Ovary (tissue), 9 donors: Measurements from ENCODE around the gene HYOU1. TPM values are rescaled to one million over a fixed set of nuclear protein-coding genes. Genes with fewer than 3 reads are reported as not detected.
"Not testable (repeated sequence)": the region's sequence is repeated elsewhere in the genome, so short reads cannot be mapped to it uniquely, and the experiment has no call there.

Experiments
- DNase-seq, 5 donors: peaks; one replicate each; pipeline ENCODE4 v3.0.0-alpha.2; 2019 to 2020
- H3K27ac ChIP-seq, 2 donors: fragments of 200-600 bp; one replicate each; pipeline versions ENCODE4 v1.5.1 to v1.8.0; 2019 to 2022
- H3K27me3 ChIP-seq: fragments of 200-600 bp; one replicate; pipeline ENCODE4 v1.8.0; 2022
- H3K36me3 ChIP-seq: fragments of 200-600 bp; sonication (generic); one replicate; pipeline ENCODE4 v1.5.1; 2019
- H3K4me1 ChIP-seq: one replicate; pipeline ENCODE4 v1.8.1; 2013; ENCODE audit warnings: mild to moderate bottlenecking, moderate library complexity; ENCODE audit not compliant: insufficient read depth
- H3K4me3 ChIP-seq: fragments of 200-600 bp; sonication (generic); one replicate; pipeline ENCODE4 v1.5.1; 2017
- H3K9me3 ChIP-seq, 2 donors: fragments of 200-600 bp in 1 of 2; sonication (generic) in 1 of 2; one replicate each; pipeline versions ENCODE4 v1.5.1 to v1.8.1; 2013 to 2019; ENCODE audit warnings: mild to moderate bottlenecking in 1 of 2, moderate library complexity in 1 of 2
- EP300 ChIP-seq: sonication (generic); formaldehyde crosslinking; IDR thresholded peaks from one replicate; pipeline ENCODE4 v1.6.1; 2017; ENCODE audit warnings: antibody characterized with exemption
- POLR2A ChIP-seq: fragments of 450-650 bp; IDR thresholded peaks from one replicate; pipeline ENCODE4 v1.6.1; 2017; ENCODE audit warnings: antibody characterized with exemption, mild to moderate bottlenecking, moderate library complexity
- WGBS, 3 donors: extraction: QIAGEN DNeasy Blood & Tissue Kit in 1 of 3; methylation state at CpG; one replicate each; pipeline versions ENCODE4 v1.1.5 to v1.1.7; 2013 to 2017; 5-methylcytosine and 5-hydroxymethylcytosine counted together
- intact Hi-C, 4 donors: fragments of 100-400 bp; cut with DNase I; formaldehyde crosslinking; loops; one replicate each; pipeline versions ENCODE4 v1.11.0 to v1.15.1; 2022 to 2023
- polyA plus RNA-seq, 2 donors: library from polyadenylated mRNA; stranded (reverse); fragments of 200-250 nt in 1 of 2; fragments of 350-450 nt in 1 of 2; fragmentation: Illumina TruSeq in 1 of 2; extraction: RNeasy Lipid Tissue Mini Kit (QIAGEN cat#74804) in 1 of 2; gene quantifications; one replicate each; pipeline ENCODE4 v1.2.3, GENCODE V29; 2013 to 2014
- total RNA-seq, 7 donors: library from RNA; depleted of rRNA in 2 of 7; stranded (reverse); fragments of >200 nt in 2 of 7; fragmentation: NEBNext Ultra II Directional in 3 of 7; extraction: Animal tissue kit (Norgen Biotek cat#: 25700) in 3 of 7; gene quantifications; one replicate each; pipeline versions ENCODE4 v1.1.0 to v1.2.4, GENCODE V29; 2016 to 2023
- TF ChIP-seq, protein P1 (sequence below), 3 donors: fragments of 450-650 bp in 2 of 3; fragments of 200-600 bp in 1 of 3; IDR thresholded peaks; one replicate each; pipeline versions ENCODE4 v1.5.1 to v1.8.0; 2016 to 2022; ENCODE audit warnings: antibody characterized with exemption in 3 of 3, mild to moderate bottlenecking in 1 of 3
- donor health status: DM: no; HTN: no; CAD: no; lungs with moderate emphysema.
- donor health status: DM: no; HTN: no; CAD: no.
- donor health status: Bipolar disorder and iron deficiency.
- donor health status: DM: yes; HTN: yes; CAD: no.
- donor health status: DM: no; HTN: no; CAD: no.
- donor health status: DM: yes; HTN: yes; CAD: no.

Gene HYOU1
- total and polyA plus RNA-seq, 9 donors: 26.5 to 156 (median 69.7) TPM

DNA sequence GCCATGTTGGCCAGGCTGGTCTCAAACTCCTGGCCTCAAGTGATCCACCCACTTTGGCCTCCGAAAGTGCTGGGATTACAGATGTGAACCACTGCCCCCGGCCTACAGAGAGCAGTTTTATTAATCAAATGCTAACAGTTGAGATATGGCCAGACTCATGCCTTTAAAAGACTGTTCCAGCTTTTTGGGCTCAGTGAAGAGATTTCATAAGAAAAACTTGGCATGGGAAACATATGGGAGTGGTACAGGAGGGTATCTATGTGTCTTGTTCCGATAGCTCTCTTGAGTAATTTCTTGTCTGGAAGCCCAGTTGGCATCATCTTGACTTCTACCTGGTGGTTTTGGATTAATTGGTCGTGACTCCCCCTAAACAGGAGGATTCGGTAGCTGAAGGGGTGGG, 18.1 kb downstream of the HYOU1 start:
- no peak for DNase-seq
- no peak overlapping the region for H3K4me3 ChIP-seq
- 69 to 74% (median 71%) methylated on average over 5 of the region's 5 CpGs for WGBS, 3 donors
- intact Hi-C loops: loop anchor here in 1 of 4 donors (10.0 kb wide), 1 partner anchor 156 kb away; no protein-coding TSS in a partner anchor
- H3K36me3 ChIP-seq: no peaks in the 10 kb centered on the region
- H3K27ac ChIP-seq: no peak overlapping the region
- H3K9me3 ChIP-seq: no peaks in the 10 kb centered on the region
- no peaks in the 10 kb centered on the region for H3K4me1 ChIP-seq
- TF ChIP-seq, protein P1, sequence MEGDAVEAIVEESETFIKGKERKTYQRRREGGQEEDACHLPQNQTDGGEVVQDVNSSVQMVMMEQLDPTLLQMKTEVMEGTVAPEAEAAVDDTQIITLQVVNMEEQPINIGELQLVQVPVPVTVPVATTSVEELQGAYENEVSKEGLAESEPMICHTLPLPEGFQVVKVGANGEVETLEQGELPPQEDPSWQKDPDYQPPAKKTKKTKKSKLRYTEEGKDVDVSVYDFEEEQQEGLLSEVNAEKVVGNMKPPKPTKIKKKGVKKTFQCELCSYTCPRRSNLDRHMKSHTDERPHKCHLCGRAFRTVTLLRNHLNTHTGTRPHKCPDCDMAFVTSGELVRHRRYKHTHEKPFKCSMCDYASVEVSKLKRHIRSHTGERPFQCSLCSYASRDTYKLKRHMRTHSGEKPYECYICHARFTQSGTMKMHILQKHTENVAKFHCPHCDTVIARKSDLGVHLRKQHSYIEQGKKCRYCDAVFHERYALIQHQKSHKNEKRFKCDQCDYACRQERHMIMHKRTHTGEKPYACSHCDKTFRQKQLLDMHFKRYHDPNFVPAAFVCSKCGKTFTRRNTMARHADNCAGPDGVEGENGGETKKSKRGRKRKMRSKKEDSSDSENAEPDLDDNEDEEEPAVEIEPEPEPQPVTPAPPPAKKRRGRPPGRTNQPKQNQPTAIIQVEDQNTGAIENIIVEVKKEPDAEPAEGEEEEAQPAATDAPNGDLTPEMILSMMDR (IDR thresholded peaks at IDR 0.05): no peak
- TF ChIP-seq POLR2A: no peak
- TF ChIP-seq EP300: no peak
- no peaks in the 10 kb centered on the region for H3K27me3 ChIP-seq

DNA sequence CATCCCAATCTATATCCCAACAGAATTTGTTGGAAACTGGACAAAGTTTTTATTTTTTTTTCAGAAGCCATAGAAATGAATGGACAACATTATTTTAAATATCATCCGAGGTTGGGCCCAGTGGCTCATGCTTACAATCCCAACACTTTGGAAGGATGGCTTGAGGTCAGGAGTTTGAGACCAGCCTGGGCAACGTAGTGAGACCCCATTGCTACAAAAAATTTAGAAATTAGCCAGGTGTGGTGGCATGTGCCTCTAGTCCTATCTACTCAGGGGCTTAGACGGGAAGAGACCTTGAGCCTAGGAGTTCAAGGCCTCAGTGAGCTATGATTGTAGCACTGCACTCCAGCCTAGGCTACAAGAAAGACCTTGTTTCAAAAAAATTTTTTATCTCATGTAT, 22.2 kb downstream of the HYOU1 start:
- H3K36me3 ChIP-seq: no peaks in the 10 kb centered on the region
- no peaks in the 10 kb centered on the region for H3K9me3 ChIP-seq
- no peak overlapping the region for H3K4me3 ChIP-seq
- intact Hi-C loops: loop anchor here in 1 of 4 donors (10.0 kb wide), 1 partner anchor 160 kb away; no protein-coding TSS in a partner anchor
- no peak overlapping the region for H3K27ac ChIP-seq
- H3K4me1 ChIP-seq: peaks cover 2% of the 10 kb centered on the region
- TF ChIP-seq, protein P1 (IDR thresholded peaks at IDR 0.05): no peak
- TF ChIP-seq POLR2A (no peak), EP300 (no peak)
- 56 to 72% (median 60%) methylated on average over 3 of the region's 3 CpGs for WGBS, 3 donors
- H3K27me3 ChIP-seq: no peaks in the 10 kb centered on the region
- no peak for DNase-seq

DNA sequence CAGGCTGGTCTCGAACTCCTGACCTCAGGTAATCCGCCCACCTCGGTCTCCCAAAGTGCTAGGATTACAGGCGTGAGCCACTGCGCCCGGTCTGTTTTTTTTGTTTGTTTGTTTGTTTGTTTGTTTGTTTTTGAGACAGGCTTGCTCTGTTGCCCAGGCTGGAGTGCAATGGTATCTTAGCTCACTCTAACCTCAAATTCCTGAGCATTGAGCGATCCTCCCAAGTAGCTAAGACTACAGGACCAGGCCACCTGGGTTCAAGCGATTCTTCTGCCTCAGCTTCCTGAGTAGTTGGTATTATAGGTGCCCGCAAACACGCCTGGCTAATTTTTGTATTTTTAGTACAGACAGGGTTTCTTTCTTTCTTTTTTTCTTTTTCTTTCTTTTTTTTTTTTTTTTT, 23.6 kb downstream of the HYOU1 start:
- H3K4me3 ChIP-seq, H3K27me3 ChIP-seq, H3K27ac ChIP-seq, H3K4me1 ChIP-seq, H3K36me3 ChIP-seq, DNase-seq, H3K9me3 ChIP-seq: not testable (repeated sequence)
- intact Hi-C loops: loop anchor here in 1 of 4 donors (10.0 kb wide), 1 partner anchor 161 kb away; no protein-coding TSS in a partner anchor
- 79 to 81% (median 79%) methylated on average over 10 of the region's 10 CpGs for WGBS, 3 donors

DNA sequence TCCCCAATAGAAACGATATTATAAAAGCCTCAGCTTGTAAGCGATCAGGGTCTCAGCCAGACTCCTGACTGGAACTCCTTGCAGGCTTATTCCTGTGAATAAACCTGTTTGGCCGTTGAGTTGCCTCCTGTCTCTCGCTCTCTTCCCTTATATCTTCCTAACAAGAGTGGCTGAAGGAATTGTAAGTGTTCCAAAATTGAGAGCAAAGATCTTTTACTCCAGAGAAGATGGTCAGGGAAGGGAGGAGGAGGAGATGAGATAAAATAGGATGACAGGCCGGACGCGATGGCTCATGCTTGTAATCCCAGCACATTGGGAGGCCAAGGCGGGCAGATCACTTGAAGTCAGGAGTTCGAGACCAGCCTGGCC, 25.1 kb downstream of the HYOU1 start:
- Histone ChIP-seq H3K4me1 (peaks cover 2% of the 10 kb centered on the region), H3K4me3 (no peak overlapping the region), H3K27me3 (no peaks in the 10 kb centered on the region), H3K27ac (no peak overlapping the region), H3K9me3 (no peaks in the 10 kb centered on the region), H3K36me3 (no peaks in the 10 kb centered on the region)
- TF ChIP-seq, protein P1 (IDR thresholded peaks at IDR 0.05): no peak
- TF ChIP-seq EP300: no peak
- no peak for TF ChIP-seq POLR2A
- DNase-seq: no peak
- intact Hi-C loops: loop anchor here in 1 of 4 donors (10.0 kb wide), 1 partner anchor 163 kb away; no protein-coding TSS in a partner anchor
- 61 to 70% (median 69%) methylated on average over 8 to 9 of the region's 9 CpGs for WGBS, 3 donors

DNA sequence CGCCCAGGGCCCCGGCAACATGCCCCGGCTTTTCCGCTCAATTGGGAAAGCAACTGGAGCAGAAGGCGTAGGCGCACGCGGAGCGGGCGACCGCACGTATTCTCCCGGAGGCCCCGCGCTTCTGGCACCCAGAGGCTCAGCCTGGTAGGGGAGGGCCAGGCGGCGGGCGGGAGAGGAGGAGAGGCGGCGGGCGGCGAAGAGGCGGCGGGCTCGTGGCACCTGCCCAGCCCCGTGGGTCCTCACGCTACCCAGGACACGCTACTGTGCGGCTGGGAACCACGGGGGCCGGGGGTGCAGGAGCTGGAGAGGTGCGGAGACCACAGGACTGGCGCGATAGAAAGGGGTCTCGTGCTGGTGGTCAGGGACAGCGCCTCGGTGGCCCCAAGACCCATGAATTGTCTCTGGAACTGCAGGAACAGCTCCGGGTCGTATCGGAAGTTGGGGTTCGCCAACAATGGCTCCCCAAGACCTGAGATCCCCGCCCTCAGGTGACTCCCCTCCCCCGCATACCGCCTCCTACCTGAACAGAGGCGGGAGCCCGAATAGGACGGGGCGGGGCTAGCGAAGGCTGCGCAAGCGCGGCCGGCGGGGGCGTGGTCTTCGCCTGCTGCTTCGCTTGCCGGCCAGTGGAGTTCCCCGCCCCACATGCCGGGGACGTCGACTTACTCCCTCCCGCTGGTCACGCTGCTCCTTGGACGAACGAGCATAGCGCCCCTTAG, 26.5 kb downstream of the HYOU1 start, which contains the start of gene SLC37A4:
SLC37A4 (minus strand) TSS at position 549 of the 719 bp plus-strand sequence.
- Histone ChIP-seq H3K36me3 (no peaks in the 10 kb centered on the region), H3K27ac (peak within 1 kb of the TSS; percentile 18 to 68), H3K9me3 (no peaks in the 10 kb centered on the region), H3K4me3 (peak within 1 kb of the TSS; percentile 53), H3K27me3 (no peaks in the 10 kb centered on the region), H3K4me1 (peaks cover 2% of the 10 kb centered on the region)
- intact Hi-C loops: loop anchor here in 1 of 4 donors (10.0 kb wide), 1 partner anchor 164 kb away; no protein-coding TSS in a partner anchor
- DNase-seq: peak; percentile 96 to 98 (median 98)
- TF ChIP-seq EP300 (no peak), POLR2A (no peak)
- TF ChIP-seq, protein P1 (IDR thresholded peaks at IDR 0.05): peak; percentile 78 to 94 (median 92)
- 0% methylated on average over 54 to 67 of the region's 67 CpGs for WGBS, 3 donors
